GM12878 (cell line): ENCODE measurements around the gene RANBP3.

Experiments used
- CTCF ChIP-seq, 3 experiments: IDR thresholded peaks in 2 of 3; conservative IDR thresholded peaks in 1 of 3; 2 replicates each; pipeline ENCODE4 v1.5.1; 2011; ENCODE audit warnings: low read depth in 3 of 3, low read length in 3 of 3, mild to moderate bottlenecking in 3 of 3, control low read depth in 2 of 3, moderate library complexity in 2 of 3, inconsistent platforms in 1 of 3, mixed read lengths in 1 of 3; ENCODE audit not compliant: control insufficient read depth in 2 of 3, insufficient read depth in 1 of 3; ENCODE audit errors: extremely low read depth in 1 of 3
- HDAC6 ChIP-seq: fragments of 200-600 bp; sonication (generic); IDR thresholded peaks from one replicate; pipeline ENCODE4 v1.8.0; 2017; ENCODE audit warnings: antibody characterized with exemption; ENCODE audit not compliant: unreplicated experiment
- SP1 ChIP-seq: IDR thresholded peaks from one replicate; pipeline ENCODE4 v1.6.1; 2011; ENCODE audit warnings: low read depth, low read length
- SPI1 ChIP-seq: IDR thresholded peaks from 2 replicates; pipeline ENCODE4 v1.6.1; 2011; ENCODE audit warnings: low read depth, mild to moderate bottlenecking, low read length, moderate library complexity, borderline replicate concordance; ENCODE audit not compliant: insufficient read depth
- SRF ChIP-seq, 2 experiments: IDR thresholded peaks; 2 replicates each; pipeline ENCODE4 v1.6.1; 2011; ENCODE audit warnings: low read depth in 2 of 2, low read length in 2 of 2, mild to moderate bottlenecking in 1 of 2, moderate library complexity in 1 of 2
- TAF1 ChIP-seq: IDR thresholded peaks from 2 replicates; pipeline ENCODE4 v1.6.1; 2011; ENCODE audit warnings: mild to moderate bottlenecking, low read depth, low read length, borderline replicate concordance
- TCF12 ChIP-seq: IDR thresholded peaks from 2 replicates; pipeline ENCODE4 v1.6.1; 2011; ENCODE audit warnings: low read depth, mild to moderate bottlenecking, low read length
- ZBTB40 ChIP-seq: fragments of 450-650 bp; IDR thresholded peaks from 2 replicates; pipeline ENCODE4 v1.6.1; 2016; ENCODE audit warnings: mild to moderate bottlenecking, moderate library complexity, borderline replicate concordance

GRCh38 chr19:5985098-5985783 lies 7.3 kb upstream of the RANBP3 start:
- TF ChIP-seq SPI1 (no peak), SRF (IDR thresholded peaks at IDR 0.05; ENCODE audit: low read depth in 2 of 2, low read length in 2 of 2) (no peak), TAF1 (no peak), SP1 (no peak), ZBTB40 (no peak), TCF12 (no peak), CTCF (IDR thresholded peaks at IDR 0.05 in 2 of 3, conservative IDR thresholded peaks at IDR 0.05 in 1 of 3; ENCODE audit: control insufficient read depth in 2 of 3, extremely low read depth in 1 of 3, insufficient read depth in 1 of 3, low read depth in 3 of 3, low read length in 3 of 3) (no peak), HDAC6 (no peak)
